Kidney (tissue), 14 donors: ENCODE measurements around the gene ZNF124. TPM values are rescaled to one million over a fixed set of nuclear protein-coding genes. Genes with fewer than 3 reads are reported as not detected.

ENCODE experiments used
- DNase-seq, 5 donors: peaks; one replicate each; pipeline ENCODE4 v3.0.0-alpha.2; 2013 to 2020
- FAIRE-seq: peaks from 2 replicates; lab custom pipeline; 2012; peaks lifted over from hg19 to GRCh38; lab: Jason Lieb, UNC
- H3K27ac ChIP-seq, 2 donors: one replicate each; pipeline ENCODE4 v1.7.0; 2013; ENCODE audit warnings: low read depth in 2 of 2, low read length in 2 of 2, inconsistent platforms in 1 of 2
- H3K27me3 ChIP-seq: one replicate; pipeline ENCODE4 v1.7.1; 2013; ENCODE audit warnings: low read length, inconsistent platforms; ENCODE audit not compliant: control insufficient read depth, insufficient read depth
- H3K36me3 ChIP-seq, 3 donors: one replicate each; pipeline versions ENCODE4 v1.7.0 to v1.7.1; 2013; ENCODE audit warnings: low read length in 3 of 3, control low read depth in 1 of 3, inconsistent platforms in 1 of 3; ENCODE audit not compliant: insufficient read depth in 3 of 3, control insufficient read depth in 2 of 3
- H3K4me1 ChIP-seq, 3 donors: one replicate each; pipeline versions ENCODE4 v1.7.0 to v1.7.1; 2013; ENCODE audit warnings: low read length in 3 of 3, inconsistent platforms in 1 of 3, low read depth in 1 of 3; ENCODE audit not compliant: control insufficient read depth in 2 of 3, insufficient read depth in 2 of 3
- H3K4me3 ChIP-seq, 3 donors: one replicate each; pipeline versions ENCODE4 v1.7.0 to v1.8.1; 2013; ENCODE audit warnings: low read length in 3 of 3, control low read depth in 1 of 3, inconsistent platforms in 1 of 3
- H3K9ac ChIP-seq, 3 donors: one replicate each; pipeline versions ENCODE4 v1.7.0 to v1.7.1; 2013; ENCODE audit warnings: low read length in 3 of 3, control low read depth in 1 of 3, inconsistent platforms in 1 of 3
- H3K9me3 ChIP-seq, 3 donors: one replicate each; pipeline versions ENCODE4 v1.7.0 to v1.7.1; 2013; ENCODE audit warnings: low read length in 3 of 3, control low read depth in 1 of 3, inconsistent platforms in 1 of 3; ENCODE audit not compliant: control insufficient read depth in 2 of 3, insufficient read depth in 1 of 3
- intact Hi-C: fragments of 100-400 bp; cut with DNase I; formaldehyde crosslinking; loops from one replicate; pipeline ENCODE4 v1.11.1; 2022
- polyA plus RNA-seq: library from polyadenylated mRNA; stranded (reverse); fragments of 350-450 nt; fragmentation: Illumina TruSeq; extraction: RNeasy Lipid Tissue Mini Kit (QIAGEN cat#74804); gene quantifications from one replicate; pipeline ENCODE4 v1.2.3, GENCODE V29; 2014; ENCODE audit warnings: low read depth, low replicate concordance; ENCODE audit not compliant: insufficient read depth
- total RNA-seq: library from RNA; stranded (reverse); fragmentation: NEBNext Ultra II Directional; extraction: Animal tissue kit (Norgen Biotek cat#: 25700); gene quantifications from one replicate; pipeline ENCODE4 v1.2.1, GENCODE V29; 2021
- TF ChIP-seq, protein P1 (sequence below): IDR thresholded peaks from 3 replicates; pipeline ENCODE4 v1.5.1; 2012; ENCODE audit warnings: mild to moderate bottlenecking, moderate library complexity, borderline replicate concordance; ENCODE audit not compliant: insufficient read depth; ENCODE audit errors: extremely low read depth
- donor health status: control.
- donor health status: control.
- donor health status: control.
- donor health status: control.
- donor health status: control.
- donor health status: DM: yes; HTN: yes; CAD: no.
- donor health status: Normal renal cell carcinoma (clear cell type).

Gene ZNF124
- total and polyA plus RNA-seq, 2 donors from 2014 or later, result 2.5 to 45.7 TPM

DNA sequence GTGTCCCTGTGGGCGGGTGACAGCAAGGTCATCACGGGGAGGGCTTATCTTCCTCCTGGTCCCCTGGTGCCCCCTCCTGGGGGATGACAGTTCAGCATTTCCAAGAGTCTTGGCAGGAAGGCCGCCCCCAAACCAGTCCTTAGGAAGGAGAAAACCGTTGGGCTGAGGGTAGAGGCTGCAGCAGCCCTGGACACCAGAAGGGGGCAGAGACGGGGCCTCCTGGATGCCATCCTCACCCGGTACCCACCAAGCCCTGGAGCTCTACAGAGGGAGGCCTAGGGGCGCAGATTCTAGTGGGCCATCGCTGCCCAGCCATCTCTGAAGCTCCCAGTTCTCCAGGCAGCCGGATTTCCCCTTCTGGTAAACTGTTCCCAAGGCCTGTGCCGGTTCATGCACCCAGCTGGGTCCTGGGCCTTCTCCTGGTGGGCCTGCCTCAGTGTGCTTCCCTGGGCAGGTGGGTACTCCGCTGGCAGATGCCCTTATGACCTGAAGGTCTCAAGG lies 52.8 kb downstream of the ZNF124 start:
- no peak for FAIRE-seq

DNA sequence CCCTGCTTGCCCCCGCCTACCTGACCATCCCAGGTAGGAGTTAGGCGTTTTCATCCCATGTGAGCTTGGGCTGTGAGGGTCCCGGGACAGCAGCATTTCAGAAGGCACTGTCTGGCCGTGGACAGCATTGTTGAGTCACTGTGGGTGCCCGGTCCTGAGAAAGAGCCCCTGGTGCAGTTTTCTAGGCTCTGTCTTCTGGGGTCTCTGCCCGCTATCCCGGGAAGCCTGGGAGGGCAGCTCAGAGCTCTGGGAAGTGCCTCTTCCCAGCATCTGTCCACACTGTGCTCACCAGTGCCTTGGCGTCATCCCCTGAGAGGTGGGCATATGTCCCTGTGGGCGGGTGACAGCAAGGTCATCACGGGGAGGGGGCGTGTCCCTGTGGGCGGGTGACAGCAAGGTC lies 56.3 kb downstream of the ZNF124 start:
- Histone ChIP-seq H3K36me3 (no peaks in the 10 kb centered on the region), H3K27ac (no peak overlapping the region), H3K9me3 (no peaks in the 10 kb centered on the region), H3K4me1 (no peaks in the 10 kb centered on the region), H3K9ac (no peak overlapping the region), H3K27me3 (no peaks in the 10 kb centered on the region), H3K4me3 (no peak overlapping the region)
- DNase-seq (no peak), FAIRE-seq (no peak)
- intact Hi-C loops, result no loop called here
- TF ChIP-seq, protein P1, sequence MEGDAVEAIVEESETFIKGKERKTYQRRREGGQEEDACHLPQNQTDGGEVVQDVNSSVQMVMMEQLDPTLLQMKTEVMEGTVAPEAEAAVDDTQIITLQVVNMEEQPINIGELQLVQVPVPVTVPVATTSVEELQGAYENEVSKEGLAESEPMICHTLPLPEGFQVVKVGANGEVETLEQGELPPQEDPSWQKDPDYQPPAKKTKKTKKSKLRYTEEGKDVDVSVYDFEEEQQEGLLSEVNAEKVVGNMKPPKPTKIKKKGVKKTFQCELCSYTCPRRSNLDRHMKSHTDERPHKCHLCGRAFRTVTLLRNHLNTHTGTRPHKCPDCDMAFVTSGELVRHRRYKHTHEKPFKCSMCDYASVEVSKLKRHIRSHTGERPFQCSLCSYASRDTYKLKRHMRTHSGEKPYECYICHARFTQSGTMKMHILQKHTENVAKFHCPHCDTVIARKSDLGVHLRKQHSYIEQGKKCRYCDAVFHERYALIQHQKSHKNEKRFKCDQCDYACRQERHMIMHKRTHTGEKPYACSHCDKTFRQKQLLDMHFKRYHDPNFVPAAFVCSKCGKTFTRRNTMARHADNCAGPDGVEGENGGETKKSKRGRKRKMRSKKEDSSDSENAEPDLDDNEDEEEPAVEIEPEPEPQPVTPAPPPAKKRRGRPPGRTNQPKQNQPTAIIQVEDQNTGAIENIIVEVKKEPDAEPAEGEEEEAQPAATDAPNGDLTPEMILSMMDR, result no peak

More for the DNA sequence above, 52.8 kb downstream of the ZNF124 start:
- H3K4me3 ChIP-seq, result no peak overlapping the region
- intact Hi-C loops, result no loop called here
- no peaks in the 10 kb centered on the region for H3K9me3 ChIP-seq
- no peak for DNase-seq
- TF ChIP-seq, protein P1, result no peak
- H3K27me3 ChIP-seq, result no peaks in the 10 kb centered on the region
- H3K36me3 ChIP-seq, result no peaks in the 10 kb centered on the region
- no peak overlapping the region for H3K9ac ChIP-seq
- no peaks in the 10 kb centered on the region for H3K4me1 ChIP-seq
- H3K27ac ChIP-seq, result no peak overlapping the region

DNA sequence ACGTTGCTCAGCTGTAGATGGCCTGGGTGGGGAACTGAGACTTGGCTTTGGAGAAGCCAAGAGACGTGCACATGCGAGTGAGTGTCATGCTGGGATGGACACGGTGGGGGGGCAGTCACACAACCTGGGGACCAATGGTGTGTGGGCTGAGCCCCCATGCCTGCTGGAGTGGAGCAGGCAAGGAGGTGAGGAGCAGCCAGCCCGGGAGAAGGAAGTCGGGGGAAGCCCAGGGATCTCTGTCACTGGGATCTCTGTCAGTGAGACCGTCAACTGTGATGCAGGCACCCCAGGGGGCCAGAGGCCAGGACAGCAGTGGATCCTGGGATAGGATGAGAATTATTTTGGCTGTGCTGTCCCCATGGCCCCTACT lies 56.7 kb downstream of the ZNF124 start:
- FAIRE-seq, result no peak
- intact Hi-C loops, result no loop called here

More for the DNA sequence above, 56.7 kb downstream of the ZNF124 start:
- TF ChIP-seq, protein P1, result no peak
- Histone ChIP-seq H3K27ac (no peak overlapping the region), H3K27me3 (no peaks in the 10 kb centered on the region), H3K9me3 (no peaks in the 10 kb centered on the region), H3K4me3 (no peak overlapping the region), H3K36me3 (no peaks in the 10 kb centered on the region), H3K4me1 (no peaks in the 10 kb centered on the region), H3K9ac (no peak overlapping the region)
- DNase-seq, result no peak
